CD4-positive, alpha-beta T cell treated with Interleukin-15 for 1 hour (primary cell): ENCODE data around the gene IL12RB2.

Source experiments
- DNase-seq: peaks from one replicate; pipeline ENCODE4 v3.0.0-alpha.2; 2020

IL12RB2 gene

DNA sequence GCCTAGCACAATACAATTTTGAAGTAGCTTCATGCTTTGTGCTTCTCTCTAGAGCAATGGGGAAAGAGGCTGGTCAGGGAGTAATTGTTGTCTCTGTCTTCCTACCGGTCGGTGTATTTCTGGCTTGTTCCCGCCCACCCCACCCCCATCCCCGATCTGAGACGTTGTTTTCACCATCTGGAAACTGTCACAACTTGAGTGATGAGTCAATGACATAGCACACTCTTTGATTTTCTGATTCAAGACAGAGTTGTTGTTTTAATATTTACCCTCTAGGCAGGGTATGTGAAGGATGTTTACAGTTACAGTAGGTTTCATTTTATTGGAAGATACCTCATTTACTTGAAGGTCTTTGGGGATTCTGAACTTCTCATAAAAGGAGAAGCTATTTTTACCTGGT is 7.0 kb downstream of the IL12RB2 start:
- DNase-seq: no peak

- no peak for DNase-seq
Observed at GRCh38 chr1:67316180-67316902, 8.7 kb downstream of the IL12RB2 start.

DNA sequence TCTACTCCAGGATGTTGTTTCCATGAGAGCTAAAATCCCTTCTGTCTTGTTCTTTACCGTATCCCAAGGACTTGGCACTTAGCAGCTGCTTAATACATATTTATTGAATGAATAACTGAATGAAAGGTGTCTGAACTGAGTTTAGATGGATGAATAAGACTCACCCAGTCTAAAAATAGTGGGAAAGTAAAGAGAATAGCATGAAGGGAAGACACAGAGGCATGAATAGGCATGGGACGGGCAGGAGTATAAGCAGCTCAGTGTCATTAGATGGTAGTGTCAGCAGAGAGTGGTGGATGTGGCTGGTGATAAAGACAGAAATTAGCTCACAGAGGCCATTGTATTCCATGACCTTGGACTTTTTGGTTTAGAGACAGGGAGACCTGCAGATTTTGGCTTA is 9.2 kb downstream of the IL12RB2 start:
- DNase-seq: no peak

GRCh38 chr1:67317803-67318202 is 10.1 kb downstream of the IL12RB2 start:
- DNase-seq: no peak

GRCh38 chr1:67322442-67322841 is 14.8 kb downstream of the IL12RB2 start:
- no peak for DNase-seq

DNA sequence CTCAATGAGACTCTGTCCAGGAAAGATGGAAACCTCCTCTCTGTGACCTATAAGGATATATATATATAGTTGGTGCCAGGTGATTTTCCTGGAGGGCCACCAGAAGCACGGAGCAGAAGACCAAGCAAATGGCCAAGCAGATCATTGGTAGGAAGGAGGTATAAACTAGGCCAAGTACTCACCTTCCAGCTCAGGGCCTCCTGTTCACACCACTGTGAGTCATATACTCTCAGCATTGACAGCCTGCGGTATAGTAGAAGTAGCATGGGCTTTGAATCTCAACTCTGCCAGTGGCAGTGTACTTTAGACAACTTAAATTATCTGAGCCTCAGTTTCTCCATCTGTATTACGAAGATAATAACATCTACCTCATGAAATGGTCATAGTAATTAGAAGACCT is 15.4 kb downstream of the IL12RB2 start:
- no peak for DNase-seq

- no peak for DNase-seq
Observed at GRCh38 chr1:67324068-67324467, 16.4 kb downstream of the IL12RB2 start.

DNA sequence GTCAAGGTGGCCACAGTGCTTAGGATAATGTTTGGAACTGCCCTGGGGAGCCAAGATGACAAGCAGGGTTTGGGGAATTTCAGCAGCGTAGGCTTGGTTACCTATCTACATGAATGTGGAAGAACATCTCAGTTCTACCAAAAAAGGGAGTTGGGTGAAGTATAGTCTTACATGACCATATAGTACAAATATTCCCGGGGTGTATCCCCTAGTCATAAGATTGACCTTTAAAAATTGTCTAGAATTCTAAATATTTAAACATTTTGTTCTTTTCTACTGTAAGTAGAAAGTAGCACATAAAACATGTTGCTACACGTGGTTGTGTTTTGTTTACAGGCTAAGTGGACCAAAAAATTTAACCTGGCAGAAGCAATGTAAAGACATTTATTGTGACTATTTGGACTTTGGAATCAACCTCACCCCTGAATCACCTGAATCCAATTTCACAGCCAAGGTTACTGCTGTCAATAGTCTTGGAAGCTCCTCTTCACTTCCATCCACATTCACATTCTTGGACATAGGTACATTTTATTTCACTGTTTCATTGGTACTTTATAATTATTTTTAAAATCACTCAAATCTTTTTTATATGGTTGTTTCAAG is 20.3 kb downstream of the IL12RB2 start:
- DNase-seq: no peak

- no peak for DNase-seq
Observed at GRCh38 chr1:67332653-67333529, 25.2 kb downstream of the IL12RB2 start.

DNA sequence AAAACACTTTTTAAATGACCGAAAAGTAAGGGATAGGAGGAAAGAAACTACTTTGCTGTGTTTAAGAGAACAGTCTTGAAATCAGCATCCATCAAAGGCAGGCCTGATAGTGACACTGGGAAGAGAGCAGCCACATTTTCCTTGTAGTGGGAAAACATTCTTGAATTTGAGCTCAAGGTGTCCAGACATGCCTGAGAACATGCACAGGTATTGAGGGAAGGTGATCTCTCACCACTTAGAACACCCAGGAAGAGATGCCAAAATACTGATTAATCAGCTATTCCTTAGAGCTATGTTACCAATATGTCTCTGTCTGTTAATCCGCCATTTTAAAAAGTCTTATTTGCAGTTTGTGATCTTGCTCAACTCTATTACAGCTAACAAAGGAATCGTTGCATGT is 25.9 kb downstream of the IL12RB2 start:
- no peak for DNase-seq

GRCh38 chr1:67335411-67335810 is 27.7 kb downstream of the IL12RB2 start:
- DNase-seq: no peak

DNA sequence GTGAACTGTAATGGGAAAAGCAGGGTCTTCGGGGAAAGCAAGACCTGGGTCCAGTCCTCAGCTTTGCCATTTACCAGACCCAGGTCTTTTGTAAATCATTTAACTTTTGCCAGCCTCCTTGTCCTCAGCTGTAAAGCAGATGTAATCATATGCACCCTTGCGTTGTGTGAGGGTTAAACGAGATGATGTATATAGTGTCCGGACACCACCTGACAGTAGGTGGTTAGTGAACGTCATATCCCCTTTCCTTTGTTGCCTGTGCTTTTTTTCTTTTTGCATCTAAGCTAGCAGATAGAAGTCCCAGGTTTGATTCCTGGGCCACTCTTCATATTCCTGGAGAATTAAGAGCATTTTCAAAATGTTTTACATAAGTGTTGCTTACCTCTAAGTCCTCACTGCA is 28.5 kb downstream of the IL12RB2 start:
- no peak for DNase-seq

DNA sequence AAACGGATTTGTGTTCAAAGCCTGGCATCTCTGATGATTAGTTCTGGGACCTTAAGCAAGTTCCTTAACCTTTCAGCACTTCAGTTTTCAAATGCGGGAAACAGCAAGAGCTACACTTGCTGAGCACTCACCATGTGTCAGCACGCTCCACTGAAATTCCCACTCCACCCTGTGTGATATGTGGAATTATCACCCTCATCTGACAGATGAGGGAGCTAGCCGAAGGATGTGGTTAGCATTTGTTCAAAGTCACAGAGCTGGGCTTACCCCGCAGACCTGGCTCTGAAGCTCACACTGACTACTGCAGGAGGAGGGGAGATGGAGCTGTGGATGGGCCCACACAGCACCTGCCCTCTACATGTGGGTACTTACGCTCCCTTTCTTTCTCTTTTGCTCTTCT is 29.1 kb downstream of the IL12RB2 start:
- DNase-seq: no peak

GRCh38 chr1:67338642-67339041 is 31.0 kb downstream of the IL12RB2 start:
- DNase-seq: no peak

GRCh38 chr1:67339623-67340343 is 32.1 kb downstream of the IL12RB2 start:
- DNase-seq: no peak

DNA sequence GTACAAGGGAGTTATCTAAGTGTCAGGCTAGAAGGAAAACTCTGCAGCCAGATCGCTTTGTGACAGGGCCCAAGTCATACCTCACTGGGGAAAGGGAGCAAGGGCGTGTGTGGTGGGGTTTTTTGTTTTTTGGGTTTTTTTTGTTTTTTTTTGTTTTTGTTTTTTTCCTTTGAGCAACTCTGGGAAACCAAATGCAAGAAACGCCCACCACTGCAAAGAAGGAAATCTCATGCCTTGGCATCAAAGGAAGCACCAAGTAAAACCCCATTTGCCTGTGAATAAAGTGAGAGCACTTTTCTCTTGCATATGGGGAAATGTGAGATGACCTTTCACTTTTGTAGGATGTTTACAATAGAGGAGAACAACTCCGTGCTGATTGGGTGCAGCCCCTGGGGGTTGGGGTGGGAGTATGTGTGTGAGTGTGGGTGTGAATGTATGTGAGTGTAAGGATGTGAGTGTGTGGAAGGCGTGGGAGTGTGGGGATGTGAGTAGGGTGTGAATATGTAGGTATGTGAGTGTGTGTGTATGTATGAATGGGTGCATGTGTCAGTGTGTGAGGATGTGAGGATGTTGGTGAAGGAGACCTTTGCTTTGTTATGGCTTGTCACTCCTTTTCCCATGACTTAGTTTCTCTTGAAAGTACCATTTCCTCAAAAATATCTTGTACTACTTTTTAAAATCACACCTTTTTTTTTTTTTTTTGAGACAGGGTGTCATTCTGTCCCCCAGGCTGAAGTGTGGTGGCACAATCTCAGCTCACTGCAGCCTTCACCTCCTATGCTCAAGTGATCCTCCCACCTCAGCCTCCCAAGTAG is 34.6 kb downstream of the IL12RB2 start:
- DNase-seq: no peak

DNA sequence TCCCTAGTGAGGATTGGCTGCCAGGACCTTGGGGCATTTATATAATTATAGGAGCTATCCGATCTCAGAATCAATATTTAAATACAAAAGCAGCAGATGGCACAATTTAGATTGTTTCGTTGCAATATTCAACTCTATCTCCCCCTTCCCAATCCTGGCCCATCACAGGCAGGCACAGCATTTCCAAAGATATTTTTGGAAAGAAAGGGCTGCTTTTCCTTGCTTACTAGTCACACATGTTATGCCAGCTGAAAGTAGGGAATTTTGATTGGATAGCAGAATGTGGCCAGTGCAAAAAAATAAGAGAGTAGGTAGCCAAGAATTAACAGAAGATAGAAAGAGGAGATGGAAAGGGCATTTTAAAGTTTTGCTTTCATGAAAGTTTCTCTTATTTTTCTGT is 37.9 kb downstream of the IL12RB2 start:
- DNase-seq: no peak

DNA sequence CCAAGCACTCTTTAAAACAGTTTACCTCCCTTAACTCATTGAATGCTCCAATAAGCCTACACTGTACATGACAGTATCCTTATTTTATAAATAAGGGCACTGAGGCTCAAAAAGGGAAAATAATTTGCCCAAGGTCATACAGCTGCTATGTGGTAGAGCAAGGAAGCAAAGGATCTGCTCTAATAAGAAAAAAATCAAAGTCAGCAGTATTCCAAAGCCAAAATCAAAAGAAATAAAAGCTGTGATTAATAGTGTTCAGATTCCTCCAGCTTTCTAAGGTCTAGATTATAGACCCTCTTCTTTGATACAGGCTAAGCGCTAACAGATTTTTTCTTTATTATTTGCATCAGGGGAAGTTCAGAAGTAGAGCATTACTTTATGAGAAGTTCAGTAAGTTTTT is 39.3 kb downstream of the IL12RB2 start:
- DNase-seq: no peak

DNA sequence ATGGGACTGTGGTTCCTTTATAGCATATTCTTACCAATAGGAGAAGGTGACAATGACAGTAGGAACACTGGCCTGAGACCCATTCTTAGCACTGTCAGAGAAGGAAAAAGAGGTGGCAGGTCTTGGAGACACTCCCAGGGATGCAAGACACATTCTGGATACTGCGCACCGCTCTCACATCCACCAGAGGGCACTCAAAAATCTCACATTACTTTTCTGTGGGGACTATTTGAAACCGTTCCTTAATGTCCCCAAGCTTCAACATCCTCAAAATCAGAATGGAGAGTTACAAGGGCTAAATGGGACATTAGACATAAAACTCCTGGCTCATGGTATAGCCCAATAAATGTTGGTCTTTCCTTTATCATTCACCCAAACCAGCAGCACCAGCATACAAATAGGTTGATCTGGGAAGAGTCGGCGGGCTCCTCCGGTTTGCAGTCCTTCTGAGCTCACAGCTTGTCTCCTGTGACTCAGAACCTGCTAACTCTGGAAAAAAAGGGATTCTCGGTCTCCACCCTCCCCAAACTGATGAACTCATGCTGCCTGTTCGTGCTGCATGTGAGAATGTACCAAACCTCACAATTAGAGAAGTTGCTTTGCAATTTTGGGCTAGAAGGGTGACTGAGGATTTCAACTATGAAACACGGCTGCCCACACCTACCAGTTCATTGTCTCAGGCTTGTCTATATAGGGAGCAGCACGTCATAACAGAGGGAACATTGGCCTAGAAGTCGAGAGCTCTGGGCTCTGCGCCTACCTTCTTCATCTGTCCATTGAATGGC is 40.2 kb downstream of the IL12RB2 start:
- peak; percentile 20 for DNase-seq

DNA sequence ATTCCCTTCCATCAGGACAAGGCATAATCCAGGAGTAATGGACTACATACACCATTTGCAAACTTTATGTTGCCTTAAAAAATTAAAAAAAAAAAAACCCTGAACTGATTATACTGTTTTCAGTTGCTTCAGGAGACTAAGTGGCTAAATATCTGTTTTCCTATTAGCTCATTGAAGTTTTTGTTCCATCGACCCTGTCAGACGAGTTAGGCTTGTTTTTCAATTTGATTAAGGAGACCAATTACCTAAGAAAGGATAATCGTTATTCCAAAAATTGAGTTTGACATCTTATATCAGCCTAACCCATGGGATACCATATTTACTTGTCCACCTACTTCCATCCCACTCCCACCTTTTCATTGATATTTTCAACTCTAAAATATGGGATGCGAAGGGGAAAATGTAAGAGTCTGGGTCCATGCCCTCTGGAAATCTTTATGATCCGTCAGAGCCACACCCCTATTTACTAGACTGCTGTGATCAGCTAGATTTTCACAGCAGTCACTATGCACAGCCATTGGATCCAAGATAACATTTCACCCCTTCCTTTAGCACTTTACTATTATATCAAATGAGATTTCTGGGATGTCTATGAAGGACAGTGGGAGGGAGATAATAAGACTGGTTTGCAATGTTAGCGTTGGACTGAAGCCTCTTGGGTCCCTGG is 41.0 kb downstream of the IL12RB2 start:
- no peak for DNase-seq

DNA sequence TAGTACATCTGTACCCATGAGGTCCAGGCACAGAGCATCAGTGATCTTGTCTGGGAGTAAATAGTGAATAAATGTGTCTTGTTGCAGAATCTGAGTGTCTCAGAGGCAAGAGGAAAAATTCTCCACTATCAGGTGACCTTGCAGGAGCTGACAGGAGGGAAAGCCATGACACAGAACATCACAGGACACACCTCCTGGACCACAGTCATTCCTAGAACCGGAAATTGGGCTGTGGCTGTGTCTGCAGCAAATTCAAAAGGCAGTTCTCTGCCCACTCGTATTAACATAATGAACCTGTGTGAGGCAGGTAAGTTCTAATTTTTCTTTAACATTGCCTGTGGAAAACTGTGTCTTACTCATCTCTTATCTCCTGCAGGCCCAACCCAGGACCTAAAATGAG is 43.1 kb downstream of the IL12RB2 start:
- no peak for DNase-seq
